ENCODE results near the gene TTC28. TPM values are rescaled to one million over a fixed set of nuclear protein-coding genes. Genes with fewer than 3 reads are reported as not detected.

The TTC28 gene
- total RNA-seq, 1 experiment from 2014 or later = not detected

DNA sequence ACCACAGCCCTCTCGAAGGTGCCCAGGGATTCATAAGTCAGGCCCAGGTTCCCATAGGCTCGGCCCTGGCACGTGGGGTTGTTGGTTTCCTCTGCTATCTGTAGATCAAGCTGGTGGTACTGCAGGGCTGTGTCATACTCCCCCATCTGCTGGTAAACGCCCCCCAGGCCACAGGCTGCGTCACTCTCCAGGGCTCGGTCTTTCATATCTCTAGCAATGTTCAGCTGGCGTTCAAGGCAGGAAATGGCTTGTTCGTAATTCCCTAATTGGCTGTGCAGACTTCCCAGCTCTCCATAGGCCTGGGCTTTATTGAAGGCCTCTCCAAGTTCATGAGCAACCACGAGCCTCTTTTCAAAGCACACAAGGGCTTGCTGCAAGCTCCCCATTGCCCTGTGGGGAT lies 574.2 kb downstream of the TTC28 start:
- no peaks in the 10 kb centered on the region for H3K9me3 Mint-ChIP-seq (ENCODE audit: unreplicated experiment)
- H3K36me3 Mint-ChIP-seq (ENCODE audit: insufficient read depth, unreplicated experiment) = peaks cover 5% of the 10 kb centered on the region
- H3K27me3 Mint-ChIP-seq (ENCODE audit: insufficient read depth, unreplicated experiment) = no peaks in the 10 kb centered on the region
- TF ChIP-seq, protein P1, sequence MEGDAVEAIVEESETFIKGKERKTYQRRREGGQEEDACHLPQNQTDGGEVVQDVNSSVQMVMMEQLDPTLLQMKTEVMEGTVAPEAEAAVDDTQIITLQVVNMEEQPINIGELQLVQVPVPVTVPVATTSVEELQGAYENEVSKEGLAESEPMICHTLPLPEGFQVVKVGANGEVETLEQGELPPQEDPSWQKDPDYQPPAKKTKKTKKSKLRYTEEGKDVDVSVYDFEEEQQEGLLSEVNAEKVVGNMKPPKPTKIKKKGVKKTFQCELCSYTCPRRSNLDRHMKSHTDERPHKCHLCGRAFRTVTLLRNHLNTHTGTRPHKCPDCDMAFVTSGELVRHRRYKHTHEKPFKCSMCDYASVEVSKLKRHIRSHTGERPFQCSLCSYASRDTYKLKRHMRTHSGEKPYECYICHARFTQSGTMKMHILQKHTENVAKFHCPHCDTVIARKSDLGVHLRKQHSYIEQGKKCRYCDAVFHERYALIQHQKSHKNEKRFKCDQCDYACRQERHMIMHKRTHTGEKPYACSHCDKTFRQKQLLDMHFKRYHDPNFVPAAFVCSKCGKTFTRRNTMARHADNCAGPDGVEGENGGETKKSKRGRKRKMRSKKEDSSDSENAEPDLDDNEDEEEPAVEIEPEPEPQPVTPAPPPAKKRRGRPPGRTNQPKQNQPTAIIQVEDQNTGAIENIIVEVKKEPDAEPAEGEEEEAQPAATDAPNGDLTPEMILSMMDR (IDR thresholded peaks at IDR 0.05; ENCODE audit: unreplicated experiment) = no peak
- POLR2A ChIA-PET = no interaction called here
- DNase-seq (ENCODE audit: unreplicated experiment) = no peak
- no TSS peak for BruUV-seq (replicated peaks)
- intact Hi-C loops (cut with micrococcal nuclease) = no loop called here
- H3K4me1 Mint-ChIP-seq (ENCODE audit: insufficient read depth, unreplicated experiment) = no peaks in the 10 kb centered on the region
- no peak overlapping the region for H3K4me3 Mint-ChIP-seq (ENCODE audit: unreplicated experiment)
- CTCF ChIA-PET = interaction anchor here (0.5 to 1.2 kb wide), 4 partner anchors 42 to 1045 kb away, joined by 3 to 4 read pairs (median 4); no protein-coding TSS in a partner anchor
- H3K27ac Mint-ChIP-seq (ENCODE audit: low read depth, unreplicated experiment) = no peak overlapping the region

DNA sequence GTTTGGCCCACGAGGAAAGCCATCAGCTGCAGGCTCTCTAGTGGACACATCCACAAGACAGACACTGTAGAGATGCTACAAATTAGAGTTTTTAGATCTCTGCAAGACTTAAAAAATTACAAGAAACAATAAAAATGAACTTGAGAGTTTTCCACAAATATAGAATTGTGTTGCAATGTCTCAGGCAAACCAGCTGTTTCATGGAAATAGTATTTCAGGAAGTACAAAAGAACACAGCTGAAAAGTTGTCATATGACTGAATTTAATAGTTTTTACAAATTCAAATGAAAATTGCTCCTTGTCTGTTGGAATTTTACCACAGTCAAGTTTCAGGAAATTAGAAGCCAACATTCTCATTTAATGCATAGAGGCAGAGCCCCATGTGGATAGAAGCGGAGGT lies 576.0 kb downstream of the TTC28 start:
- BruUV-seq (replicated peaks) = no TSS peak
- no peak for DNase-seq (ENCODE audit: unreplicated experiment)
- Mint-ChIP-seq H3K9me3 (ENCODE audit: unreplicated experiment) (no peaks in the 10 kb centered on the region), H3K4me3 (ENCODE audit: unreplicated experiment) (no peak overlapping the region), H3K36me3 (ENCODE audit: insufficient read depth, unreplicated experiment) (no peaks in the 10 kb centered on the region), H3K27me3 (ENCODE audit: insufficient read depth, unreplicated experiment) (no peaks in the 10 kb centered on the region), H3K27ac (ENCODE audit: low read depth, unreplicated experiment) (no peak overlapping the region), H3K4me1 (ENCODE audit: insufficient read depth, unreplicated experiment) (no peaks in the 10 kb centered on the region)
- TF ChIP-seq, protein P1 (IDR thresholded peaks at IDR 0.05; ENCODE audit: unreplicated experiment) = no peak
- ChIA-PET POLR2A (no interaction called here), CTCF (no interaction called here)
- intact Hi-C loops (cut with micrococcal nuclease) = no loop called here

DNA sequence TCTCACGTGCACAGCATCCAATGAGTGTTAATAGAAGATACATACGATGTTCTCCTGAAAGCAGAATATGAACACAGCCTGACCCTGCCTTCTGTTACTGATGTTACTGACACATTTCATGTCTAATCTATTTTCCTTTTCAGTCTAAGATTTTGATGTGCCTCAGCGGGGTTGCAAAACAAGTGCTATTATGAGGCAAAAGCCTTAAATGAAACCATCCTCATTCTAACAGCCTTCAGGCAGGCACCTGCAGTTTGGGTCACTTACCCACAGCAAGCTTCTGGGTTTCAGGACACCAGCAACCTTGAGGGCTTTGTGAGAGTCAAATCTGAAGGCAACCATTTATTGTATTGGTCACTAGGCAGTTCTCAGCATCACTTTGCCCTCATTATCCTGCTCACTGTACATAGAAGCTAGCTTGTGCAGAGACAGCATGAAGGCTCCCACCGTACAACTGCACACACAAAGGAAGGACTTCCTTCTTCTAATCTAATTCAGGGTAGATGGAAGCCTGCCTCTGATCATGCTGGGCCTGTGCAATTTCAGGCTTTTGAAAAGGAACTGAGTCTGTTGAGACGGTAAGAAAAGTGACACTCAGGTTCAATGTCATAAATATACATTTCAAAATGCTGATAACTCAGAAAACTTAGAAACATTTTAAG lies 577.4 kb downstream of the TTC28 start:
- POLR2A ChIA-PET = no interaction called here
- TF ChIP-seq, protein P1 (IDR thresholded peaks at IDR 0.05; ENCODE audit: unreplicated experiment) = no peak
- no peaks in the 10 kb centered on the region for H3K36me3 Mint-ChIP-seq (ENCODE audit: insufficient read depth, unreplicated experiment)
- H3K4me3 Mint-ChIP-seq (ENCODE audit: unreplicated experiment) = no peak overlapping the region
- H3K27me3 Mint-ChIP-seq (ENCODE audit: insufficient read depth, unreplicated experiment) = no peaks in the 10 kb centered on the region
- no peak for DNase-seq (ENCODE audit: unreplicated experiment)
- CTCF ChIA-PET = no interaction called here
- no TSS peak for BruUV-seq (replicated peaks)
- no peaks in the 10 kb centered on the region for H3K9me3 Mint-ChIP-seq (ENCODE audit: unreplicated experiment)
- no peaks in the 10 kb centered on the region for H3K4me1 Mint-ChIP-seq (ENCODE audit: insufficient read depth, unreplicated experiment)
- intact Hi-C loops (cut with micrococcal nuclease) = no loop called here
- no peak overlapping the region for H3K27ac Mint-ChIP-seq (ENCODE audit: low read depth, unreplicated experiment)

DNA sequence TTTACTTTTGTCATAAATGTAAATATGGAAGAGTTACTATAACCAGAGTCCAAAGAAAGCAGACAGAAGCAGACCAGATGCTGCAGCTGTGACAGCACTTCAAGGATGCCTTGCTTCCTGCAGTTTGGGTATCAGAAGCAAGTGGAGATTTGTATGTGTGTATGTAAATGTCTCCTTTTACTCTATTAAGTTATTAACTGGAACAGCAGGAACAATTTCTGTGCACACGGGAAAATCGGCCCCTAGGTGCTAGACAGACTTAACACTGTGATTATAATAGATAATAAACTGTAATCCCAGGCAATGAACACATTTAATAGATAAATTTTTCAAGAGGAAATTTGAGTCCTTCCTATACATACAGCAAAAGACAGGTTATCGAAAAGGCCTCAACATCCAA lies 582.0 kb downstream of the TTC28 start:
- ChIA-PET POLR2A (no interaction called here), CTCF (interaction anchor here (0.7 kb wide), 1 partner anchor 40 kb away, joined by 3 read pairs; no protein-coding TSS in a partner anchor)
- intact Hi-C loops (cut with micrococcal nuclease) = no loop called here
- Mint-ChIP-seq H3K4me1 (ENCODE audit: insufficient read depth, unreplicated experiment) (no peaks in the 10 kb centered on the region), H3K27me3 (ENCODE audit: insufficient read depth, unreplicated experiment) (peaks cover 14% of the 10 kb centered on the region), H3K9me3 (ENCODE audit: unreplicated experiment) (no peaks in the 10 kb centered on the region), H3K4me3 (ENCODE audit: unreplicated experiment) (no peak overlapping the region), H3K27ac (ENCODE audit: low read depth, unreplicated experiment) (no peak overlapping the region), H3K36me3 (ENCODE audit: insufficient read depth, unreplicated experiment) (no peaks in the 10 kb centered on the region)
- no TSS peak for BruUV-seq (replicated peaks)
- TF ChIP-seq, protein P1 (IDR thresholded peaks at IDR 0.05; ENCODE audit: unreplicated experiment) = no peak
- DNase-seq (ENCODE audit: unreplicated experiment) = no peak
